OCI-LY7 (cell line): Measurements from ENCODE around the gene TNFAIP3. TPM values are rescaled to one million over a fixed set of nuclear protein-coding genes. Genes with fewer than 3 reads are reported as not detected.

Source experiments
- BruUV-seq: library from RNA; stranded (reverse); fragments of 400-500 nt; replicated peaks from 2 replicates; lab custom pipeline; 2021; lab: Mats Ljungman, UMichigan
- CTCF ChIA-PET: fragments of 300-600 bp; sonication (Branson Sonifier 250); formaldehyde crosslinking; loops from one replicate; lab custom pipeline; 2022; ENCODE audit warnings: antibody characterized with exemption; ENCODE audit not compliant: unreplicated experiment; lab: Charles Lee
- POLR2A ChIA-PET: fragments of 300-600 bp; sonication (Branson Sonifier 250); formaldehyde crosslinking; loops from one replicate; lab custom pipeline; 2022; ENCODE audit warnings: antibody characterized with exemption; lab: Charles Lee
- DNase-seq: peaks from one replicate; pipeline ENCODE4 v3.0.0-alpha.2; 2015; ENCODE audit warnings: low spot score
- H2AFZ ChIP-seq: fragments of 200-600 bp; sonication (generic), shearing (Covaris generic); 2 replicates; pipeline ENCODE4 v1.6.1; 2014; ENCODE audit warnings: mild to moderate bottlenecking, antibody characterized with exemption, low read length, moderate library complexity
- H3K27ac ChIP-seq: fragments of 200-600 bp; sonication (generic); 2 replicates; pipeline ENCODE4 v1.5.1; 2014; ENCODE audit warnings: mixed run types, low read depth, mild to moderate bottlenecking, moderate library complexity, low read length, inconsistent platforms; ENCODE audit not compliant: poor library complexity, severe bottlenecking
- H3K36me3 ChIP-seq: fragments of 200-600 bp; sonication (generic); 2 replicates; pipeline ENCODE4 v1.6.1; 2014; ENCODE audit warnings: mild to moderate bottlenecking, antibody characterized with exemption, low read length, moderate library complexity, mixed read lengths; ENCODE audit not compliant: insufficient read depth
- H3K4me1 ChIP-seq: fragments of 200-600 bp; sonication (generic); 2 replicates; pipeline ENCODE4 v1.5.1; 2014; ENCODE audit warnings: mild to moderate bottlenecking, low read length; ENCODE audit not compliant: insufficient read depth, poor library complexity, severe bottlenecking
- H3K4me2 ChIP-seq: fragments of 200-600 bp; sonication (generic); 2 replicates; pipeline ENCODE4 v1.6.1; 2014; ENCODE audit warnings: mild to moderate bottlenecking, low read length
- H3K4me3 ChIP-seq: fragments of 200-600 bp; sonication (generic); 2 replicates; pipeline ENCODE4 v1.5.1; 2014; ENCODE audit warnings: mild to moderate bottlenecking, low read depth, low read length; ENCODE audit not compliant: poor library complexity, severe bottlenecking
- H3K79me2 ChIP-seq: fragments of 200-600 bp; sonication (generic); 2 replicates; pipeline ENCODE4 v1.6.1; 2016; ENCODE audit warnings: low read depth, mild to moderate bottlenecking, low read length, moderate library complexity, mixed read lengths; ENCODE audit not compliant: insufficient read depth
- H3K9me2 ChIP-seq: fragments of 200-600 bp; sonication (generic); 2 replicates; pipeline ENCODE4 v1.6.1; 2016; ENCODE audit warnings: mild to moderate bottlenecking, low read length, mixed read lengths; ENCODE audit not compliant: insufficient read depth
- H3K9me3 ChIP-seq: fragments of 200-600 bp; sonication (generic); 2 replicates; pipeline ENCODE4 v1.6.1; 2014; ENCODE audit warnings: mild to moderate bottlenecking, mixed run types, low read length, mixed read lengths
- H4K20me1 ChIP-seq: fragments of 200-600 bp; sonication (generic); 2 replicates; pipeline ENCODE4 v1.6.1; 2014; ENCODE audit warnings: mild to moderate bottlenecking, antibody characterized with exemption, low read length, moderate library complexity, mixed read lengths; ENCODE audit not compliant: insufficient read depth
- EZH2phosphoT487 ChIP-seq: fragments of 200-600 bp; sonication (generic); IDR thresholded peaks from 2 replicates; pipeline ENCODE4 v1.6.1; 2018; ENCODE audit warnings: low read depth, borderline replicate concordance, mild to moderate bottlenecking, mixed run types, antibody characterized with exemption, low read length, moderate library complexity, mixed read lengths
- intact Hi-C: fragments of 100-400 bp; cut with micrococcal nuclease; formaldehyde crosslinking; loops from one replicate; pipeline ENCODE4 v1.10.0; 2022; ENCODE audit not compliant: unreplicated experiment
- total RNA-seq, 2 experiments: library from RNA; depleted of rRNA in 1 of 2; stranded (reverse); fragments of >200 nt in 1 of 2; shearing (Covaris generic) in 1 of 2; gene quantifications; 2 replicates each; pipeline ENCODE4 v1.2.3, GENCODE V29; 2014 to 2022
- TF ChIP-seq, protein P1 (sequence below): fragments of 200-600 bp; sonication (generic); conservative IDR thresholded peaks from 2 replicates; pipeline ENCODE4 v1.5.1; 2014; ENCODE audit warnings: mild to moderate bottlenecking, antibody characterized with exemption, low read length, moderate library complexity, mixed read lengths

TNFAIP3 gene
- total RNA-seq, 2 experiments from 2014 or later = 8.8 to 28.3 TPM

DNA sequence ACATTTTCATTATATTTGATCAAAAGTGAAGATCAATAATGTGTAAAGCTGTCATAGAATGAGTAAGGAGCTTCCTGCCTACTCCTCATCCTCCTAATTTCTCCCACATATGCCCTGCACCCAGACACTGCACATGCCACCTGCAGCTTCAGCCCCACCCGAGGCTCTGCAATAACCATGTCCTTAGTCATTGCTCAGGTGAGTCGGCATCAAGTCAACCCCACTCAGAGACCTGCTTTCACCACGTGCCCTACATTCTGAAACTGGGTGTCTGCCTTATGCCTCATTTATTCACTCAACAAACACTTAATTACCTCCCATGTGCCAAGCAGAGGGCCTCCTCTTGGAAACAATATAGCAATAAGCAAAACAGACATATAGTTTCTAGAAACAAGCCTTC, 15.4 kb upstream of the TNFAIP3 start:
- Histone ChIP-seq H3K4me3 (no peak overlapping the region), H4K20me1 (no peaks in the 10 kb centered on the region), H3K79me2 (no peaks in the 10 kb centered on the region), H3K27ac (no peak overlapping the region), H3K4me2 (no peak overlapping the region), H3K9me3 (no peaks in the 10 kb centered on the region), H3K9me2 (no peaks in the 10 kb centered on the region), H3K4me1 (peaks cover 38% of the 10 kb centered on the region), H3K36me3 (peaks cover 4% of the 10 kb centered on the region; the same call in 1 of the 2 replicates), H2AFZ (no peak overlapping the region)
- DNase-seq = no peak
- no peak for TF ChIP-seq EZH2phosphoT487
- TF ChIP-seq, protein P1, sequence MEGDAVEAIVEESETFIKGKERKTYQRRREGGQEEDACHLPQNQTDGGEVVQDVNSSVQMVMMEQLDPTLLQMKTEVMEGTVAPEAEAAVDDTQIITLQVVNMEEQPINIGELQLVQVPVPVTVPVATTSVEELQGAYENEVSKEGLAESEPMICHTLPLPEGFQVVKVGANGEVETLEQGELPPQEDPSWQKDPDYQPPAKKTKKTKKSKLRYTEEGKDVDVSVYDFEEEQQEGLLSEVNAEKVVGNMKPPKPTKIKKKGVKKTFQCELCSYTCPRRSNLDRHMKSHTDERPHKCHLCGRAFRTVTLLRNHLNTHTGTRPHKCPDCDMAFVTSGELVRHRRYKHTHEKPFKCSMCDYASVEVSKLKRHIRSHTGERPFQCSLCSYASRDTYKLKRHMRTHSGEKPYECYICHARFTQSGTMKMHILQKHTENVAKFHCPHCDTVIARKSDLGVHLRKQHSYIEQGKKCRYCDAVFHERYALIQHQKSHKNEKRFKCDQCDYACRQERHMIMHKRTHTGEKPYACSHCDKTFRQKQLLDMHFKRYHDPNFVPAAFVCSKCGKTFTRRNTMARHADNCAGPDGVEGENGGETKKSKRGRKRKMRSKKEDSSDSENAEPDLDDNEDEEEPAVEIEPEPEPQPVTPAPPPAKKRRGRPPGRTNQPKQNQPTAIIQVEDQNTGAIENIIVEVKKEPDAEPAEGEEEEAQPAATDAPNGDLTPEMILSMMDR = no peak
- ChIA-PET POLR2A (interaction anchor here (0.5 to 1.3 kb wide), 3 partner anchors 10 to 145 kb away, joined by 3 to 4 read pairs (median 3); no protein-coding TSS in a partner anchor), CTCF (no interaction called here)
- intact Hi-C loops = no loop called here
- no TSS peak for BruUV-seq

DNA sequence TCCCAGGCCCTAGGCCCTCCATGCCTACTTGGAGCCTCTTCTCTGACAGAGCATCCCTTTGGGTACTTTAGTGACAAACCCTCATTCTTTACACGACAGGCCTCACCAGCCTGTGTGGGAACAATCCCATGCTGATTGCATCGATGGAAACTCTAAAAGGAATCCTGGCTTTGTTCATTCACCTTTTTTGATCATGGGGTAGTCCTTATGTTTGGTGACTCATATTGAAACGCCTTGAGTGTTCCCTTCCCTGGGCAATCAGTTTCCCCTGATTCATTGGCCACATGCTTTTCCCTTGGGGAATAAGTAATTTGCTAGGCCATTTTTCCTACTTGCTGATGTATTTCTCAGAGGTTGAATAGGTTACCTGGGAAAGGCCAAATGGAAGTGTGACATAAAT, 14.7 kb upstream of the TNFAIP3 start:
- DNase-seq = no peak
- peak overlapping the region; percentile 6; the same call in 1 of the 2 replicates for H2AFZ ChIP-seq
- no peak overlapping the region for H3K27ac ChIP-seq
- POLR2A ChIA-PET = interaction anchor here (0.9 to 1.6 kb wide), 3 partner anchors 19 to 146 kb away, joined by 3 to 9 read pairs (median 3); no protein-coding TSS in a partner anchor
- H3K9me3 ChIP-seq = no peaks in the 10 kb centered on the region
- no TSS peak for BruUV-seq
- H3K36me3 ChIP-seq = peaks cover 5% of the 10 kb centered on the region; the same call in 1 of the 2 replicates
- H3K9me2 ChIP-seq = no peaks in the 10 kb centered on the region
- peak overlapping the region; percentile 45 for H3K4me2 ChIP-seq
- intact Hi-C loops = no loop called here
- TF ChIP-seq EZH2phosphoT487 = no peak
- TF ChIP-seq, protein P1 = no peak
- no peak overlapping the region for H3K4me3 ChIP-seq
- no peaks in the 10 kb centered on the region for H3K79me2 ChIP-seq
- CTCF ChIA-PET = no interaction called here
- peaks cover 33% of the 10 kb centered on the region for H3K4me1 ChIP-seq
- no peaks in the 10 kb centered on the region for H4K20me1 ChIP-seq

DNA sequence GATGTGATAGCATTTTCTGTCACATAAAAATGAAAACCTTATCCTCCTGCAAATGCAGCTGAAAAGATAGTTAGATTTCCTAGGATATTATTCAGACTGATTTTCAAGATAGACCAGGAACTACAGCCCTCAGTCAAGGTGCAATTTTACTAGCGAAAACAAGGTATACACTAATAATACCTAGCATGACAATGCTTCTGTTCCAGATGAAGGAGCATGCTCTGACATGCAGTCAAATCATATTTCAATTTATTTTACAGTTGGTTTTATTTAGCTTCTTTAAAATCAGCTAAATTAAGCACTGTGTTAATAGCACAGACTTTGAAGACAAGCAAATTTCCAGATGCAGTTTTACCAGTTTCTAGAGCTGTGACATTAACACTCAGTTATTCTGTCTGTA, 14.2 kb upstream of the TNFAIP3 start:
- intact Hi-C loops = no loop called here
- CTCF ChIA-PET = no interaction called here
- POLR2A ChIA-PET = interaction anchor here (0.8 to 1.6 kb wide), 7 partner anchors 9 to 98 kb away, joined by 3 to 9 read pairs (median 3); no protein-coding TSS in a partner anchor
- Histone ChIP-seq H3K9me3 (no peaks in the 10 kb centered on the region), H3K36me3 (peaks cover 9% of the 10 kb centered on the region; the same call in 1 of the 2 replicates), H3K79me2 (no peaks in the 10 kb centered on the region), H3K27ac (no peak overlapping the region), H3K4me1 (peaks cover 33% of the 10 kb centered on the region), H3K9me2 (no peaks in the 10 kb centered on the region), H3K4me3 (no peak overlapping the region), H3K4me2 (peak overlapping the region; percentile 45), H2AFZ (peak overlapping the region; percentile 6; the same call in 1 of the 2 replicates), H4K20me1 (no peaks in the 10 kb centered on the region)
- DNase-seq = no peak
- BruUV-seq = no TSS peak
- TF ChIP-seq, protein P1 = no peak
- no peak for TF ChIP-seq EZH2phosphoT487
